Left cardiac atrium (tissue), 4 donors: ENCODE data around the gene LRCH3. TPM values are rescaled to one million over a fixed set of nuclear protein-coding genes. Genes with fewer than 3 reads are reported as not detected.

ENCODE experiments used
- ATAC-seq, 2 donors: fragments of 200-7000 bp; cut with Tn5 transposase; one replicate each; pipeline ENCODE4 v1.9.1; 2020; ENCODE audit warnings: mild to moderate bottlenecking in 2 of 2, moderate library complexity in 2 of 2
- DNase-seq: peaks from one replicate; pipeline ENCODE4 v3.0.0-alpha.2; 2020
- intact Hi-C, 2 donors: fragments of 100-400 bp; cut with DNase I; formaldehyde crosslinking; loops; one replicate each; pipeline versions ENCODE4 v1.14.1 to v1.15.1; 2022 to 2023
- total RNA-seq, 2 donors: library from RNA; stranded (reverse); fragmentation: NEBNext Ultra II Directional; extraction: Animal tissue kit (Norgen Biotek cat#: 25700); gene quantifications; one replicate each; pipeline ENCODE4 v1.2.1, GENCODE V29; 2021
- donor health status: DM: no; HTN: yes; CAD: no.
- donor health status: DM: no; HTN: yes; CAD: no; lungs with severe emphysema.
- donor health status: DM: yes; HTN: yes; CAD: no.
- donor health status: Dilated cardiomyopathy.

Gene LRCH3
- total RNA-seq, 2 donors from 2014 or later: 21.3 to 35.3 TPM

DNA sequence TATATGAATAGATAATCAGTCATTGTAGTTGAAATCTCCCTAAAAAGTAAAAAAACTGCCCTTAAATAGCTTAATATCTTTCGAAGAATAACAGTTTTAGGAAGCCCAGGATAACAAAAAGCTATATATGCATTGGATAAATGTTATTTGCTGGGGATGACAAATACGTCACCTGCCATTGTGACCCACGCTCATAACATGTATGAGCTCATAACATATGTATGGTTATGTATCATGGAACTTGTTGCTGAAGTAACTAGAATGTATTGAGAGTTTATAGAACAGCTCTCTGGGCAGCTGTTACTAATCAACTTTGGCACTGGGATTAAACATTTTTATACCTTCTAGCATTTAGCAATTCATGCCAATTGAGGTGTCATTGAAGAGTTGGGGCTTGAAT, 1.7 kb upstream of the LRCH3 start:
- intact Hi-C loops: no loop called here
- DNase-seq (no peak), ATAC-seq (no peak)

DNA sequence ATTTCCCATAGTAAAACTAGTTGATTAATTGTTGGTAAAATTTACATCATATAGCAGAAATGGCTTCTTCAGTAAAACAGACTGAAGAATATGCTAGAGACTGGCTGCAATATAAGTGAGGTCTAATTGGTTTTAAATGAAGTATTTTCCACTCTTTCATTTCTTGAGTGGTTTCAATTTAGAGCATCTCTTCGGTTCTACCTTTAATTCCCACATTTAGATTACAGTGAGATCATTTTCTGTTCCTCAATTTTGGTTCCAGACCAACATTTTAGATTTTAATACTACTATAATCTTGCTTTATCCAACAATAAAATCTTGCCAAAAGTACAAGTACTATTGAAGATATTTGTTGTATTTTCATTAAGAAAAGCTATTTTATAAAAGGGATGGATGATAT, 1.0 kb upstream of the LRCH3 start:
- intact Hi-C loops: no loop called here
- no peak for ATAC-seq
- no peak for DNase-seq

DNA sequence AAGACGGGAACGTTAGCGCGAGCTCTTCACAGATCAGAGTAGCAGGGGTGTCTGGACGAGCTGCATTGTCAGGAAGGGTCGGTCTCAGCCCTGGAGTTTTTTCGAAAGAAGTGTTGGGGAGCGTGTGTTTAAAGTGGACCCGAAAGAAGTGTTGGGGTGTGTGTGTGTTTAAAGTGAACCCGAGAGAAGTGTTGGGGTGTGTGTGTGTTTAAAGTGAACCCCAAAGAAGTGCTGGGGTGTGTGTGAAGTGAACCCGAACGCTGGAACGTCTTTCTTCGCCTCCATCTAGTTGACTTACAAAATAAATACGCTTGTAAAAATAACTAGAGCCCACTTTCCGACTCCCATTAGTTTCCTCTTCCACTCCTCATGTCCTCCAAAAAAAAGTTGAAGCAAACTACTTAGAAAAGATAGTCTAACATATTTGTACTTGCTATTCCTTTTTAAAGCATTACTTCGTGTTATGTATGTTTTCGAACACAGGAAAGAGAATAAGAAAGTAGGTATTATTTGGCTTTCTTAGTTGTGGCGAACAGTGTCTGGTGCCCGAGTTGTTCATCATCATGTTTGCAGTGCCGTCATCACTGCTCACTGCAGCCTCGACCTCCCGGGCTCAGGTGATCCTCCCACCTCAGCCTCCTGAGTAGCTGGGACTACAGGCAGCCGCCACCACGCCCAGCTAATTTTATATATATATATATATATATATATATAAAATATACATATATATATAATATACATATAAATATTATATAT, 1.0 kb downstream of the LRCH3 start:
- peak; percentile 47 to 62 for ATAC-seq
- intact Hi-C loops: no loop called here
- DNase-seq: no peak

GRCh38 chr3:197793247-197793646, 2.2 kb downstream of the LRCH3 start:
- no peak for ATAC-seq
- DNase-seq: no peak
- intact Hi-C loops: no loop called here

DNA sequence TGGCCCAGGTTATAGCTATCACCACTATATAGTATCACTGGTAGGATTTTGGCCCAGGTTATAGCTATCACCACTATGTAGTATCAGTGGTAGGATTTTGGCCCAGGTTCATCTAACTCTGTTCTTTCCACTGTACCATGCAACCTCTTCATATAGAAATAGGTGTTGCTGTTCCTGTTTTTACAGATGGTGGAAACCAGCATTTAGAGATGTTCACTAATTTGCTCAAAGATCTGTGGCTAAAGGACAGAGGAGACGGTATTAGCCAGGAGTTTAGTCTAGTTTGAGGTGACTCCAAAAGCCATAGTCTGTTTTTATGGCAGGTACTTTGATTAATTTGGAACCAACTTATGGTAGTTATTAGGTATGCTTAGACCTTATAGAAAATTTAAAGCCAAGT, 3.1 kb downstream of the LRCH3 start:
- DNase-seq: no peak
- no peak for ATAC-seq
- intact Hi-C loops: no loop called here

DNA sequence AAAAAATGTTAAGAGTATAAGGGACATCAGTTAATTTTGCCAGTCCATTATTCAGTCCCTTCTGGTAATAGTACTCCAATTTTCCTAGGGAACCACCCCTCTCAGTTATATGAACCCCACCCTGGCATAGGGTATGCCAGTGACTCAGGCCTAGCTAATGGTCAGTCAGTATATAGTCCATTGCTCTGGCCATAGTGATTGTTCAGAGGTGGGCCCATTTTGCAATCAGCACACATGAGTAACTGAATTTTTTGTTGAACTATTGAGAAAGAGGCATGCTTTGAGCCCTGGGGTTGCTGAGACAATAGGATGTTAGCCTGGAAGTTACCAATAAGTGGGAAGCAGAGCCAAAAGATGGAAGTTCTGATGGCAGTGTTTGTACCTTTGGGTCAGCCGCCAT, 4.1 kb downstream of the LRCH3 start:
- intact Hi-C loops: no loop called here
- ATAC-seq (peak in 1 of 2 donors; percentile 9), DNase-seq (no peak)

DNA sequence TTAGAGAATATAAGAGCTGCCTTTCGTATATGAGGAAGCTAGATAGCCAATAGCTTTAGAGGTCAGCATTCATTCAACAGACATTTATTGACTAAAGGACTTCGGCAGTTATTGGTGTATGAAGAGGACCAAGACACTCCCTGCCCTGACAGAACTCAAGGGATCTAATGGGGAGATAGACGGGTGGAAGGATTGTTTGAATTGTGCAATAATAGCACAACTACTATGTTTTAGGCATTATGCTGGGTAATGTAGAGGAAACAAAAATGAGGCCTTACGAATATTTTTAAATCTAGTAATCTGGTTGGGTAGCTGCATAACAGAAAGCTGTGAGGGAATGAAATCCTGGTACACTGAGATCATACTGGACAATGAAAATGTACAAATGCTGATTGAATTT, 5.0 kb downstream of the LRCH3 start:
- DNase-seq: no peak
- ATAC-seq: no peak
- intact Hi-C loops: no loop called here

- ATAC-seq: no peak
- intact Hi-C loops: no loop called here
- DNase-seq: no peak
These were observed 7.8 kb downstream of the LRCH3 start for GRCh38 chr3:197798863-197799262.

GRCh38 chr3:197800379-197800778, 9.3 kb downstream of the LRCH3 start:
- no peak for ATAC-seq
- intact Hi-C loops: no loop called here
- no peak for DNase-seq

- DNase-seq (no peak), ATAC-seq (peak in 1 of 2 donors; percentile 22)
- intact Hi-C loops: no loop called here
These were observed 11.1 kb downstream of the LRCH3 start for GRCh38 chr3:197801891-197802778.

DNA sequence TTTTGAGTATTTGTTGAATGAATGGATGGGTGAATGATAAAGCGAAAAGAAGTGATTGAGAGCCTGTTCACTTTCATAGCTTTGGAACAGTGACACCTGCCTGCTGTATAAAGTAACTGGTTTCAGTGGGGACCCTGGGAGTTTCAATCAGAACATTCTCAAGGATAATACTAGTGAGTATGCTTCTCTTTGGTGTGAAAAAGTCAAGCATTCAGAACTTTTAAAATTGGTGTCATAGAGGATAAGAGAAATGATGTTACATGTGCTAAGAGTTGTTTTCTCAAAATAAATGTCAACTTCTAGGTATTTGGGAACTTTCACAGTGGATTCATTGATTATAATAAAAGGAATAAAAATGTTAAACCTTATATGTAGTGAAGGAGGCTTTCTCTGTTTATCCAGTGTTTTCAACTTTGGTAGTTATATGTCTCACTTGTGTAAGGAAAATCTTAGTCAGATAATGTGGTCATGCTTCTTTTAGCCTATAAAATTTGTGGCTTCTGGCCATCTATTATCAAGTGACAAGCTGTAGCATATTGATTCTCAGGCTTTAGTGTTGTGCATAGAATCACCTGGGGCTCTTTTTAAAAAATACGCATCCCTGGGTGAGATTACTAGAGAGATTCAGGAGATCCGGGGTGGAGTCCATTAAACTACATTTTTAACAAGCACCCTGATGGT, 11.9 kb downstream of the LRCH3 start:
- no peak for ATAC-seq
- intact Hi-C loops: no loop called here
- DNase-seq: no peak

GRCh38 chr3:197804511-197804910, 13.5 kb downstream of the LRCH3 start:
- intact Hi-C loops: no loop called here
- no peak for ATAC-seq

GRCh38 chr3:197807969-197808587, 17.0 kb downstream of the LRCH3 start:
- intact Hi-C loops: no loop called here
- DNase-seq (no peak), ATAC-seq (peak in 1 of 2 donors; percentile 50)

More at GRCh38 chr3:197804511-197804910, 13.5 kb downstream of the LRCH3 start:
- no peak for DNase-seq

DNA sequence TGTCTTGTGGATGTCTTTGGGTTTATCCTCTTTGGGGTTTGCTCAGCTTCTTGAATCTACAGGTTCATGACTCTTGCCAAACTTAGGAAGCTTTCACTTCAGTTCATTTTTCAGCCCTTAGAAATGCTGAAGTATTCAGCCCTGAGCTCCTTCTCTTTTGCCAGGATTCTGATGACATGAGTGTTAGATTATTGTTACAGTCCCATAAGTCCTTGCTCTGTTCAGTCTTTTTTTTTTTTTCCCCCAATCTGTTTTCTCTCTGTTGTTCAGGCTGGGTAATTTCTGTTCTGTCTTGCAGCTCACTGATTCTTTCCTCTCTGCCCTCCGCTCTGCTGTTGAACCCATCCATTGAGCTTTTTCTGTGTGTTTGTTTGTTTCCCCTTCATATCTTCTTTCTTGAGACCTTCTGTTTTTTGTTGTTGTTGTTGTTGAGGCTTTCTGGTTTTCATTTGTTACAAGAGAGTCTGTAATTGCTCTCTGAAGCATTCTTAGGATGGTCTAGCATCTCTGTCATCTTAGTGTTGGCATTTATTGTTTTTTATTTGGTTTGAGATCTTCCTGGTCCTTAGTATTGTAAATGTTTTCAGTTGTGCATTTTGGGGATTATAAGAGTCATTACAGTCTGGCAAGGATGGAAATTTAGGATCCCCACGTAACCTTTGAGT, 18.4 kb downstream of the LRCH3 start:
- DNase-seq: no peak
- intact Hi-C loops: no loop called here
- ATAC-seq: peak; percentile 58 to 64

- intact Hi-C loops: no loop called here
- DNase-seq (no peak), ATAC-seq (no peak)
These were observed 19.8 kb downstream of the LRCH3 start for GRCh38 chr3:197810901-197811300.

GRCh38 chr3:197811343-197811742, 20.3 kb downstream of the LRCH3 start:
- ATAC-seq: peak; percentile 84 to 86
- DNase-seq: peak; percentile 66
- intact Hi-C loops: no loop called here

- intact Hi-C loops: no loop called here
- DNase-seq (no peak), ATAC-seq (no peak)
These were observed 23.3 kb downstream of the LRCH3 start for GRCh38 chr3:197814372-197814771.

DNA sequence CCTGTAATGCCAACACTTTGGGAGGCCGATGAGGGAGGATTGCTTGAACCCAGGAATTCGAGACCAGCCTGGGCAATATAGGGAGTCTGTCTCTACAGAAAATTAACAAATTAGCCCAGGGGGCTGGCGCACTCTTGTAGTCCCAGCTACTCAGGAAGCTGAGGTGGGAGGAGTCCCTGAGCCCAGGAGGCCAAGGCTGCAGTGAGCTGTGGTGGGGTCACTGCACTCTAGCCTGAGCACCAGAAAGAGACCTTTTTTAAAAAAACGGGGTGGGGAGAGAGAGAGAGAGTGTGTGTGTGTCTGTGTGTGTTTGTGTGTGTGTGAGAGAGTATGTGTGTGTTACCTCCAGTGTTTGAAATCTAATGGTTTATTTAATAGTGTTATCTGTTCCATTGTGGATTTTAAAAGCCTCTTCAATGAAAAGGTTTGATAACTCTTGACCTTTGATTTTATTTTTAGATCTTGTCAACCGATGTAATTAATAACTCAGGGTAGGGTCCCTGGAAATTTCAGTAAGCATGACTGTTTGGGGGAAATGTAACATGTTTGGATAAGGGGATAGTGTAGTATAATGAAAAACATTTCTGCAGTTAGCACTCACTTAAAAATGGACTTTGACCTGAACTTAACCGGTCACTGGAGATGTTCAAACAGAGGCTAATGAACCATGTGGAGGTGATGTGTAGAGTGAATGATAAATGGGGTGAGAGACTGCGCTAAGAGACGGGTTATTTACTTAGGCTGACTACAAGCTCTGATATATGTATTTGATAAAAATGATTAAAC, 29.7 kb downstream of the LRCH3 start:
- DNase-seq (no peak), ATAC-seq (no peak)
- intact Hi-C loops: no loop called here
